Activated CD8-positive, alpha-beta memory T cell treated with anti-CD3 and anti-CD28 coated beads, Interleukin-2, amount 50 U/mL, for 1 hour (primary cell): ENCODE data around the gene IGF2BP3.
"Not testable (repeated sequence)": the region's sequence is repeated elsewhere in the genome, so short reads cannot be mapped to it uniquely, and the experiment has no call there.

Experiments
- DNase-seq: peaks from one replicate; pipeline ENCODE4 v3.0.0-alpha.2; 2020; ENCODE audit errors: extremely low read depth

Gene IGF2BP3

DNA sequence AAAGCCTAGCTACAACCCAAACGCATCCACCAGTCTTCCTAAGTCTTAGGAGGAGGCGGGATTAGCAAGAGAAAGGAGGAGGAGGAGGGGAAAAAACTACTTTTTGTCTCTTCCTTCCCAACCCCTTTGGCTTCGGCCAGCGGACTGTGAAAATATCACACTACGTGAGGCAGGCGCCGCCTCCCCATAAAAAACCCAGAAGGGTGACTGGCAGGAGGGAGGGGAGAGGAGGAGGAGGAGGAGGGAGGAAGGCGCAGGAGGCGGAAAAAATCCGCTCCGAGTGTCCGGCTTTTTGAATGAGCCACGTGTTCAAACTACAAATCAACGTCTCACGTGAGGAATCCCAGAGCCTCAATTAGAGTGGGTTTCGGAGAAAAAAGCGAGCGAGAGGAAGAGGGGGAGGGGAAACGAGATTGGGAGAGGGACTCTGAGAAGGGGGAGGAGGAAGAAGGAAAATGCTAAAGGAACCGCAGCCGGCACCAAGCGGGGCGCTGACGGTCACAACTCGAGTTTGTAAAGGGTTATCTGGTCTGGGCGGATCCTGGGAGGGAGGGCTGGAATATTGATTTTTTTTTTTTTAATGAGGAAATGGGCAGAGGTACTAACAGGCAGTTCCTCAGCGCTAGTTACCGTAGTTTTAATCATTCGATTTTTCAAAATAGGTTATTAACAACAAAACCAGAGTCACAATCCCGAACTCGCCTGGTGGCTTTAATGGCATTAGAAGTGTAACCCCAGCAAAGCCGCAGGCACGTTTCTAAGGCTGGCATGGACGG lies at the start of gene IGF2BP3:
Gene IGF2BP3, minus strand, starts transcription at position 162 of the 776 bp plus-strand sequence. CDS start 381 bp downstream, outside the sequence.
- DNase-seq: no peak

DNA sequence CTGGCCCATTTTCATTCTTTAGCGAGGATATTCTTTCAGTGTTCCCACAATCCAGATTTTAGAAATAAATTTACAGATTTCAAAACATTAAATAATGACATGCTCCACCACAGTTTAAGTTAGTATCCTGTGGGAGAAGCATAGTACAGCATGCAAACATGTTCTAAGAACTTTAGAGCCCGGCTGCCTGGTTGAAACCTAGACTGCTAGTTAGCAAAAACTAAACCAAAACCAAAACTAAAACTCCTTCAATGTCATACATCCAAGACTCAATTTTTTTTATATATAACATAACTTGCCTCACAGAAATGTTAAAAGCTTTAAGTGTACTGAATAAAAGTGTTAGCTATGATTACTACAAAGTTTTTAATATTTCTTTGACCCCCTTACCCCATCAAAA lies 44.5 kb upstream of the IGF2BP3 start:
- DNase-seq: no peak

DNA sequence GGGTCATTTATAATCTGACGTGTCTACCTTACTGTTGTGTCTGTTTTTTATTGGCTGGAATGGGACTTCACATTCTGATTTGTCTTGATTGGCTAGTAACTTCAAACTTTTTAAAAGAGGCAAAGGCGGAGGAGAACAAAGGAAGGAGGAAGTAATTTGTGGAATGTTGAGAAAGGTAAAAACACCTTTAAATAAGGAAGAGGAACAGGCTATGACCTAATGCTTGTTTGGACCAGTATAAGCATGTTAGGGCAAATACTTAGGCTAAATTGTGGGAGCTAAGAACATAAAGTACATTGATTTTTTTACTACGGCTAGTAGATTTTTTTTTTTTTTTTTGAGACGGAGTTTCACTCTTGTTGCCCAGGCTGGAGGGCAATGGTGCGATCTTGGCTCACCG lies 43.5 kb upstream of the IGF2BP3 start:
- DNase-seq: not testable (repeated sequence)

DNA sequence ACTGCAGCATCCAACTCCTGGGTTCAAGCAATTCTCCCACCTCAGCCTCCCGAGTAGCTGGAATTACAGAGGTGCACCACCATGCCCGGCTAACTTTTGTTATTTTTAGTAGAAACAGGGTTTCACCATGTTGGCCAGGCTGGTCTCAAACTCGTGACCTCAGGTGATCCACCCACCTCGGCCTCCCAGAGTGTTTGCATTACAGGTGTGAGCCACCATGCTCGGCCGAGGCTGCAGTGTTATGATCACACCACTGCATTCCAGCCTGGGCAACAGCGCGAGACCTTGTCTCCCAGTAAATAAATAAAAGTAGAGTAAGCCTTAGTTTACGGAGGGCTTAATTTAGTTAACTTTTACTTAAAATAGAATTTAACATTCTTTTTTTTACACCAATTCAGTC lies 23.7 kb upstream of the IGF2BP3 start:
- no peak for DNase-seq

DNA sequence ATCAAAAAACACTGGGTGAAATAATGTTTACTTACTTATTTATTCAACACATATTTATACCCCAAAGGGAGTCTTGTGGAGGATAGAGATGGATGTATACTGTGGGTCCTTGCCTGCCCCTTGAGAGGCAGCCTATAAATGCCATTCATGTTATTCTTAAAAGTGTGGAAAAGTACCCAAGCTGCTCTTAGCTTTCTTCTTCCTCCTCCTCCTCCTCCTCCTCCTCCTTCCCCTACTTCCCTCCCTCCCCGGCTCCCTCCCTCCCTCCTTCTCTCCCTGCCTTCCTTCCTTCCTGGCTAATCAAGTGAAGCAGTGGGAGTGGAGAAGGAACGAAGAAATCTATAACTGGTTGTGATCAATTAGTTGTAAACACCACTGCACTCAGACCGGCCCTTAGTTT lies 21.2 kb upstream of the IGF2BP3 start:
- no peak for DNase-seq

DNA sequence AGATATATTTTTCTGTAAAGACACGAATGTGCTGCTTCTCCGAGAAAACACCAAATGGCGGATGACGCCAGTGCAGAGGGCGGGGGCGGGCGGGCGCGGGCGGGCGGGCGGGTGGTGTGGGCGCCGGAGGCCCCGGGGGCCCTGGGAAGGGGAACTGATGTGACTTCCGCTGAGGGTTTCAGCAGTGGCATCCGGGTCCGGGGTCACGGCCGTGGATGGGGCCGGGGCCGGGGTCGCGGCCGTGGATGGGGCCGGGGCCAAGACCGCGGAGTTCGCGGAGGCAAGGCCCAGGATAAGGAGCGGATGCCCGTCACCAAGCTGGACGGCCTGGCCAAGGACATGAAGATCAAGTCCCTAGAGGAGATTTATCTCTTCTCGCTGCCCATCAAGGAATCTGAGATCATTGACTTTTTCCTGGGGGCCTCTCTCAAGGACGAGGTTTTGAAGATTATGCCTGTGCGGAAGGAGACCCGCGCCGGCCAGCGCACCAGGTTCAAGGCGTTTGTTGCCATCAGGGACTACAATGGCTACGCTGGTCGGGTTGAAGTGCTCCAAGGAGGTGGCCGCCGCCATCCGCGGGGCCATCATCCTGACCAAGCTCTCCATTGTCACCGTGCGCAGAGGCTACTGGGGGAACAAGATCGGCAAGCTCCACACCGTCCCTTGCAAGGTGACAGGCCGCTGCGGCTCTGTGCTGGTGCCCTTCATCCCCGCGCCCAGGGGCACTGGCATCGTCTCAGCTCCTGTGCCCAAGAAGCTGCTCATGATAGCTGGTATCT lies 20.3 kb upstream of the IGF2BP3 start:
- DNase-seq: no peak

DNA sequence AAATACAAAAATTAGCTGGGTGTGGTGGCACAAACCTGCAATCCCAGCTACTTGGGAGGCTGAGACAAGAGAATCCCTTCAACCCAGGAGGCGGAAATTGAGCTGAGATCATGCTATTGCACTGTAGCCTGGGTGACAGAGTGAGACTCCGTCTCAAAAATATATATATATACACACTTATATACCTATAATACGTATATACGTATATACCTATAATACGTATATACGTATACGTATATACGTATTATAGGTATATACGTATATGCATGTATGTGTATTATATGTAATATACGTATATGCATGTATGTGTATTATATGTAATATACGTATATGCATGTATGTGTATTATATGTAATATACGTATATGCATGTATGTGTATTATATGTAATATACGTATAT lies 18.4 kb upstream of the IGF2BP3 start:
- not testable (repeated sequence) for DNase-seq

DNA sequence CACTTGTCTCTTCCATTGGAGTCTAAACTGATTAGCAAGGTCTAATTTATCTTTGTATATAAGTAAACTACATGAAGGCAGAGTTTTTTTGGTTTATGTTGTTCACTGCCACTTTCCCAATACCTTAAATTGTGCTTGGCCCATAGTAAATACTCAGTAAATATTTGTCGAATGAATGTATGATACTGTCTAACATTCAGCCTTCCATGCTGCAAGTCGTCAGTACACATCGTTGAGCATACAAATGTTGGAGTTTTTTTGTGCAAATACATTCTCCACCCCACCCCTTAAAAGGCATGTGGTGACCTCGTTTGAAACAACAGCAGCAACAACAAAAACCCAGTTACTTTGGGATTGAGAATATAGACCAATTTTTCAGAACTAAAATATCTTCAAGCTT lies 17.4 kb upstream of the IGF2BP3 start:
- DNase-seq: no peak

DNA sequence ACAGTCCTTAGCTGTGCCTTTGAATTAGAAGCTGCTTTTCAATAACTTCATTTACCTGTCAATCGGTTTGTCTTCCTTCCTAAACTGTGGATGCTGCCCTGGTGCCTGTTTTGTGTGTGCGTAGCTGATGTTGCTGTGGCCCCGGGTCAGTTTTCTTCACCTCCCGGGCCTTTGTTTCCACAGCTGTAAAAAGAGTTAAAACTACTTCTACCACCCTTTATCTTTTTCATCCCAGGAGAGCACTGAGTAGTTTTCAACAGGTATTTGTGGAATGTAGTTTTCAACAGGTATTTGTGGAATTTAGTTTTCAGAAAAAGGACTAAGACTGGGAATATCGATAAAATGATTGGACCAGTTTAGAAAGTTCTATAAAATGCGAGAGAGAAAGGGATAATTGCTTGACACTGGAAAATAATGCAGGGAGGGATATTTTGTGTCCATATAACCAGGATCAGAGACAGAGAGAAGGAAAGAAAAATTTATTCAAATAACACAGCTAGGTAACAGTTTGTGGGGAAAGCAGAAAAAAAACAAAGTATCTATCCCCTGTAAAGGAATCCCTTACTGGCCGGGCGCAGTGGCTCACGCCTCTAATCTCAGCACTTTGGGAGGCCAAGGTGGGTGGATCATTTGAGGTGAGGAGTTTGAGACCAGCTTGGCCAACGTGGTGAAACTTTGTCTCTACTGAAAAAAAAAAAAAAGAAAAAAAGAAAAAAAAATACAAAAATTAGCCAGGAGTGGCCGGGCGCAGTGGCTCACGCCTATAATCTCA lies 15.9 kb upstream of the IGF2BP3 start:
- no peak for DNase-seq

DNA sequence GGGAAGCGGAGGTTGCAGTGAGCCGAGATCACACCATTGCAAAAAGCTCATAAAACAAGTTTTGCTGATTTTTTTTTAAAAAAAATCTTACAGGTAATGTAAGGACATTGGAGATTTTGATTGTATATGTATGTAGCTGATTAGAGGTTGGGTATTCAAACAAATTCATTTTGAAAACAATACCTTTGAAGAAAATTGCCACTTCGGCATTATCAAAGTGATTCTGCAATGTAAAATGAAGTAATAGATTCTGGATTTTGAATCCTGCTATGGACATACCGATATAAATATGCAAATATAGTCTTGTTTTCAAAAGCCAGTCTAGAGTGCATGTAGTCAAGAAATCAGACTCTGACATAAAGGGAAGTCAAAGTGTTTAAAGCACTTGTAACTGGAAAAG lies 12.4 kb upstream of the IGF2BP3 start:
- no peak for DNase-seq

DNA sequence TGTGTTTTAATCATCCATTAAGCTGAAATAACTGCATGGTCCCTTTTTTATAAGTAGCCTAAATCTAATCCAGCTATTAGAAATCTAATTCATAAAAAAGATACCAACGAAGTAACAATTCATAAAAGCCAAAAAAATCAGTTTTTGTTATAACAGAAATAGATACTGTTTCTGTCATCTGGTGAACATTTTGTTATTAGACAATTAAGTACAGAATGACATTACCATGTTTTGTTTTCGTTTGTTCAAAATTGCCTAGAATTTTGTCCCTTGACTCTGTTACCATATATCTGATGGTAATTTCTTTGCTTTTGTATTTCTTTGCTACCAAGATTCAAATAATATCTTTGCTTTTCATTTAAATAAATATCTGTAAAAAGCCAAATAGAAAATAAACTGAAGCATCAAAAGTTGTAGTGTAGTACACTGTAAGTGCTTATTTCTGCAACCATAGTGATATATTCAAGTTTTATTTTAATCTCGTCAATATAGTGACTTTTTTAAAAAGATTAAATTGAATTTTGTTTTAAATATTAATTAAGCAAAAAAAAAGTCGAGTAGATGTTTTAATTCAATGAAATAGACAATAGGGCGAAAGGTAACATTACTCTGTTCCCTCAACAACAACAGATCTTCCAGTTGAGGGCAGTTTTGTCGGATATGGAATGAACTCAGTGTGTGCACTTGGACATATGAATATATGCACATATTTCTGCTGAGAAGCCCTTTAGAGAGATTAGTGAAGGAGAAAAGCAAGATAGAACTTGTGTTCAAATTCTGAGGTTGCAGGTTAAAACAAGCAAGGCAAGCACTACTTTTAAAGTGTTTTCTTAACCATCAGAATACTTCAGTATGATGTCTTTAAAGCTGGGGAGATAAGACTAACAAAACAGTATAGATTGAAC lies 7.9 kb upstream of the IGF2BP3 start:
- no peak for DNase-seq

DNA sequence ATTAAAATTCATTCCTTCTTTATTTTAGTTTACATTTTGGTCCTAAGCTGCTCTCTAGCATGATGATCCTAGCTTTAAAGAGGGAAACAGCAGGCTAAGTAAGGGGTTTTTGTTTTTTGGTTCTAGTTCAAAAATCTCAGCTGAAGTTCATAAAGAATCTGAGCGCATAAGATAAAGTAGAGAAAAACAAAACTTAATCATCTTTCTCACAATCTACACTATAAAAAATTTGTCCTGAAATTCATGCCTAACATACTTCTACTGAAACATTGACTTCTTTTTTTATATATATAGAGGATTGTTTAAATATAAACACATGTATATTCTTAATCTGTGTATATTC lies 6.8 kb upstream of the IGF2BP3 start:
- DNase-seq: no peak

DNA sequence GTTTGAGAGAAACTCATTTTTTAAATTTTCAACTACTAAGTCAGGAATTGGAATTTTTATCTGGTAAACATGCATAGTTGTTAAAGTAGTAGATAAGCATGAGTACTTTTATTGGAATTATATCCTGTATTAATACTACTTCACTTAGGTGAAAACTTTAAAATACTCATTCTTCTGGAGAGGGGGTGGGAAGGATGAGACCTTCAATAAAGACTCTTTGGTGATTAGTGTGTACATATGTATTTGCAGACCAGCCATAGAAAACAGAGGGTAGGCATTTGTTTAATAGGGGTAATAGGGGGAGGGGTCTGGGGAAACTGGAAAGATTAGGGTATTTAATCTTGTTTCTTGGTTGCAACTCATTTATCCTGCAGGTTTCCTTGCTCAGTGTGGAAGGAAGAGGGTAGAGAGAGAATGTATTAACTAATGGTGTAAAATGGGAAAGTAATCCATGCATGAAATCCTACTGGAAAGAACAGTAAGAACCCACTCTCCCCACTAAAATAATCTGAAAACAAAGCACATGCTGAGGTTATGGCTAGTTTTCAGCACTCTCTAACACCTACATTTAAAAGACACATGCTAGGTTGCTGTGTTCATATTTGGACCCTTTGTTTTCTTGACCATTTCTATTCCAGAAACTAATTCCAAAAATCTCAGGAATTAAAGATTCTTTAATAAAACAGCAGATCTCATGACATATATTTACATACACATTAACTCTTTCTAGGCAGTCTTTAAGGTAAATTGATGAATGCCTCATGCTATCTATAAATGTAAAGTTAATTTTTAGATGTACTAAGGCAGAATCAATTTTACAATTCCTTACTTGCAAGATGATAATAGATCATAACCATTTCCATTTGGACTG lies 6.2 kb upstream of the IGF2BP3 start:
- no peak for DNase-seq

DNA sequence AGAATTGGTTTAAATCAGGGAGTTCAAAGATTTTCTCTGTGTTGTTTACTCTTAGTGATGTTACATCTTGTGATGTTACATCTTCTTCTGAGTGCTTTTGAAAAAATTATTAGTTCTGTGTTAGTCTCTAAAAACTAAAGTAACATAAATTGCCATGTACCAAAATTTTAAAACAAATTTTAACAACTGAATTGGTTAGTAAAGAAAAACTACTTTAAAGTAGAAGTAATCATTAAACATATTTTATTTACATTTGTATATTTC lies 5.2 kb upstream of the IGF2BP3 start:
- no peak for DNase-seq

DNA sequence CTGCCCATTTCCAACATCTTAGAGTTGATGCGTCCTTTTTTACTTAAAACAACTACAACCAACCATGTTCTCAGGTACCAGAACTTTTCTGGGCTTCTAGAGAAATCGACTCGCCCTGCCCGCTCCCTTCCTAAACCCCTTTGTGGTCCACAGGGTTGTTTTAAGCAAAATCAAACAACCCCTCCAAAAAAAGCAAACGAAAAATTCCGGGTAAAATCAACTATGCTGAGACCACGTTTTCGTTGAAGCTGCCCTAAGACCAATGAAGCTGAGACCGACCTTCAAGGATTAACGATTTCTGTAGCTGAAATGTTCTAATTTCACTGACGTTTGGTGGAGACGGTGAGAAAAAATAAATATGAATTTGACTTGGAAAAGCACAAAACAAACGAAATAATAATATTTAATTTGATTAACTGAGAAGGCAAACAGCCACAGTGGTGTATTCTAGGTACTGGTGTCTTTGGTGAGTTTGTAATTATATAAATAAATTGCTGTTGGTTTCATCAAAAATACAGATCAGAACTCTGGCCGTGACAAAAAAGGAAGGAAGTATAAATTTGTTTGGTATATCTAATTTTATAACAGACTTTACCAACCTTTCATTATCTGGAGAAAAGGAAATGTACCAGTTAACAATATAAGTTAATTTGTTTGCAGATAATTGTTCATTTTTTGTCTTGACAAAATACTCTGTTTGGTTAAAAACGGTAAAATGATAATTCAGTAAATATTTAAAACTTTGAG lies 4.7 kb upstream of the IGF2BP3 start:
- DNase-seq: no peak

DNA sequence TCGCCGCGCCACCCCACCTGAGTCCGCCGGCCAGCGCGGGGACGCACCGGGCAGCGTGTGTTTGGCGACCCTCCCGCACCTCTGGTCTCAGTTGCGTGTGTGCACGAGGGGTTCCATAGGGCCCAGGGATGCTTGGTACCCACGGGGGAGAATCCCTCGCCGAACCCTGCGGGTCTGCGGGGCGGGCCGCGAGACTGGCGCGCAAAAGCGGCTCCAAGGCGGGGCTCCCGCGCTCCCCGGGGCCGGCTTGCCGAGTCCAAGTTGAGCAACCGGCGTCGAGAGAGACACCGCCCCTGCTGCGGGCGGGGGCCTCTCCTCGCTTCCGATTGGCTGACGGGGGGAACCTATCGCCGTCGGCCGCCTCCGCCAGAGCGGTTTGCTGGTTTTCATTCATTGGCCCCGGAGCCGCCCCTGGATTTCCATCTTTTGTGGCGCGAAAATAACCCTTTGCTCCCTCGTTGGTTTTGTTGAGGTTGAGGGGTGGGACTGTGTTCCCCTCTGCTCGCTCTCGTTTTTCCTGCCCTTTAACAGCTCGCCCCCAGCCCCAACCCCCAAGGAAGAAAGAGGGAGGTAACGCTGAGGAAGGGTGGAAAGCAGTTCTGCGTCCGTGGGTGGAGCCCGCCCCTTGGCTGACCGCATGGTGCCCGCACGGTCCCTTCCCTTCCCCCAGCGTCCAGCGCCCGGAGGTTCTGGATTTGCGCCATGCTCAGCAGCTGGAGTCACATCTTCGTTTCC lies 4.0 kb upstream of the IGF2BP3 start:
- DNase-seq: no peak

DNA sequence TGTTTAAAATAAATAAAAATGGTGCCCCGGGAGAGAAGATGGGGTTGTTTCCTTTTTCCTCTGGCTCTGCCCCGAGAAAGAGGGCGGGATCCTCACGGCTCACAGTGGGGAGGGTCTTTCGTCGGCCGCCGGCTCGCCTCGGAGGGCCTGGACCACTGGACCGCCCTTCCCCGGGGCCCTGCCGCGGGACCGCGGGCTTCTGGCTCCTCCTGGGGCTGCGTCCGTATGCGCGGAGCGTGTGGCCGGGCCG lies 3.5 kb upstream of the IGF2BP3 start:
- DNase-seq: no peak

DNA sequence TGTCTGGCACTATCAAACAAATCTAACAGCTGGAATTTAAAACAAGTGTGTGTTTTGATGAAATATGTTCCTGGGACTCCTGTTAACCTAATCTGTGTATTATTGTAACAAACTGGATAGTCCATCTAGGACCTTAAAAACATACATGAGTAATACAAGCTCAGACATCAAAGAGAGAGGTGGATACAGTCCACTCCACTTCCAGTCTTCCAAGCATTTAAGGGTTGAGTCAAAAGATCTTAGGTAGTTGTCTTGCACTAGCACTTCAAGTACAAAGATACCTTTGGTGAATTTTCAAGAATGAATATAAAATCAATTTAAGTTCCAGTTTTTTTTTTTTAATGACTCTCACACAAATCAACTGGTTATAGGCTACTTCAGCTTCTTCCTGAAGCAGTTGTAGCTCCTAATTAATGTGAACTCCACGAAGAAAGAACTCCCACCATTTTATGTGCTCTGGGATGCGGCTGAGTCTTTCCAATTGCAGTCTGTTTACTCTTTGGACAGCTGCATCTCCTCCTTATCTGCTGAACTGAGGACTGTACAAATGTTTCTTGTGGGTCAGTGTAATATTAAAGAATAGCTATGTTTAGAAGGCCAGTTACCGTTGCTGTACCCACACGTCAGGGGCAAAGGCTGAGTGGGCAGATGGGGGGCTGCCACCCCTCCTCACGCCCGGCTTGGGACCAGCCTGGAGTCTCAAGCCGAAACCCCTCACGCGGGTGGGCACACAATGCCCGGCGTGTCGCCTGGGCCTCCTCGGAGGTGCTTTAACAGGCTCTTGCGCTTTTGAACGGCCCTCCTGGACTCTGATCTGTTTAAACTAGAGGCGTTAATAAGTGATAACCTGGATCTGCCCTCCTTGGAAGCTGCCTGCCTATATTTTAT lies 2.9 kb upstream of the IGF2BP3 start:
- DNase-seq: no peak

DNA sequence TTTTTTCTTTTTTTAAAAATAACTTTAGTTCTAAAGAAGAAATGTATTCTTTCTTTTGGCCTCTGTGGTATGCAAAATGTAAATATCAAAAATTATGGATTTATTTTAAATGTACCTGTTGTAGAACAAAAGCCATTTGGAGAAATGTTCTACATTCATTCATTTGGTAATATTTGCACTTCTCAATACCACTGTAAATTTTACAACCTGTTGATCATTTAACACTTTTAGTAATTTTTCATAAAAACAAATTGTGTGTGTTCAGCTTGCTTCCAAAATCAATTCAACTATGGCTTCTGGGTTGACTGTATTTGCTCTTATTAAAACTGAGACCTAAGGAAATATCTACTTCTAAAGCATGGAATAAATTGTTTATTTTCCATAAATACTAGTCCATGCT lies 2.3 kb upstream of the IGF2BP3 start:
- no peak for DNase-seq
